Skin of body (tissue), 2 donors: Measurements from ENCODE around the gene CXCL12. TPM values are rescaled to one million over a fixed set of nuclear protein-coding genes. Genes with fewer than 3 reads are reported as not detected.

Experiments used
- DNase-seq: peaks from one replicate; lab custom pipeline; 2025; lab: John Stamatoyannopoulos, UW
- total RNA-seq: library from RNA; depleted of rRNA; stranded (reverse); fragments of >200 nt; gene quantifications from one replicate; pipeline ENCODE4 v1.2.3, GENCODE V29; 2014

Gene CXCL12
- total RNA-seq, 1 donor from 2014 or later = 107 TPM

DNA sequence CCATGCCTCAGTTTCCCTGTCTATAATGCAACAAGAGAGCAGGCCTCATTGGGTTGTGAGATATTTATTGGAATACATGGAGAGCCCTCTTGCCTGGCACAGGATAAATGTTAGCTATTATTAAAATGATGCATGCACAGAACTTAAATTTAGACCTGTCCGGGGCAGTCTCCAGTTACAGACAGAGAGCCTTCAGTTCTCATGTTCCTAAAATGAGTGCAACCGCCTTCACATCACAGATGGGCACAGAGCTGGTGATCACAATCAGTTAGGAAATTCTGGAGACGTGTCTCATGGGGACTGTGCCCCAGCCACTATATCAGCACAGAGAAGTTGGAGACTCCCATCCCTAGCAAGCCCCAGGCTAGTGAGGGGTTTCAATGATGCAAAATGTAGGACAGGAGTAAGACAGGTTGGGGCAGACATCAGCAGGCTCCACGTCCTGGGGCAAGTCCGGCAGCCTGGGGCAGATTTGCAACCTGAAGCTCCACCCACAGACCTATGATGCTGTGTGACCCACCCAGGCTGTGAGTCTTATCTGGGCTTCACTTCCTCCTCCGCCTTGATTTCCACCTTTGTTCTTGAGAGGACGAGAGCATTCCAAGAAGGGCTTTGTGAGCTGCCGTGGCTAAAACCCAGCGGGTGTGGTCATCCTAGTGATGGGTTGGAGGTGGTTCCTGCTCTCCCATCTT is 49.4 kb downstream of the CXCL12 start:
- DNase-seq = no peak

GRCh38 chr10:44334621-44335184 is 50.2 kb downstream of the CXCL12 start:
- no peak for DNase-seq

DNA sequence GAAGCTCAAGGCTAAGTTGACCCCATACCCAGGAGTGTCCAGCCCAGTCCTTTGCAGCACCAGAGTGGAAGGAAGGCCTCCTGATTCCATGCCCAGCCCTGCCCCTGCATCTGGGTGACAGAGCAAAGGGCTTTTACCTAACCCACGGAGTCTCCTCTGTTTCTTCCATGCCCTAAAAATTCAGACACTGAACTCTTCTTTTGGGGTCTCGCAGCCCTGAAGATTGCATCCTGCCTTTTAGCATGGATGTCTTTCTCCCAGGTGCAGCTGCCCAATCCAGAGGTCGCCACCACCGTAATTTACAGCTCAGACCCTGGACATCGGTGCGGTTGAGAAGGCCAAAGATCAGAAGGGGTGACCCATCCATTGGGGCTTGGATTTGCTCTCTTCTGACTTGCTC is 50.8 kb downstream of the CXCL12 start:
- DNase-seq = no peak

DNA sequence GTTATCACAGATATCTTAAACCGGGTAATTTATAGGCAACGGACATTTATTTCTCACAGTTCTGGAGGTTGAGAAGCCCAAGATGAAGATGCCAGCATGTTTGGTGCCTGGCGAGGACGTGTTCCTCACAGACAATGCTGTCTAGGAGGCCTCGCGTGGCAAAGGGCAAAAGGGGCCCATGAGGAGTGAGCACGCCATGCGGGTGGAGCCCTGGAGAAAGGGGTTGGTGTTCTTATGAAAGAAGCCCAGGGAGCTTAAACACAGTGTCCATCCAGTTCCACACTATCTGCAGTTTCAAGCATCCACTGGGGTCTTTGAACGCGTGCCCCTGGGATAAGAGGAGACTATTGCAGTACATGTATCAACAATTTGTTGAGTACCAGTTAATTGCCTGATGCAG is 51.4 kb downstream of the CXCL12 start:
- no peak for DNase-seq

DNA sequence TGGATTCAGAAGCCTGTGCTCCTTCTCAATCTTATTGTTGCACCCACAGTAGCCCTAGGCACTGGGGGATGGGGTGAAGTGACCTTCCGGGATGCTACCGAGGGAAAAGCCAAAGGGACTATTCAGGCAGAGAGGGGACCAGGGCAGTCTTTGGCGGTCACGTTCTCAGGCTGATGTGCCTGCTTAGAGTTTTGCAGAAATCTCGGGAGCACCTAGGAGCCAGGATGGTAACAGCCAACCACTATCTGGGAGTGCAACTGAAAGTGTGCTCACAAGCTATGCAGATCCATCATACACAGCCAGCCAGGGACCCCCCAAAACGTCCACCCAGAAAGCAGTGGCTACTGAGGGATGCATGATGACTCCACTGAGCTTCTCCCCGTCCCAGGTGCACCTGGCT is 52.4 kb downstream of the CXCL12 start:
- DNase-seq = no peak

DNA sequence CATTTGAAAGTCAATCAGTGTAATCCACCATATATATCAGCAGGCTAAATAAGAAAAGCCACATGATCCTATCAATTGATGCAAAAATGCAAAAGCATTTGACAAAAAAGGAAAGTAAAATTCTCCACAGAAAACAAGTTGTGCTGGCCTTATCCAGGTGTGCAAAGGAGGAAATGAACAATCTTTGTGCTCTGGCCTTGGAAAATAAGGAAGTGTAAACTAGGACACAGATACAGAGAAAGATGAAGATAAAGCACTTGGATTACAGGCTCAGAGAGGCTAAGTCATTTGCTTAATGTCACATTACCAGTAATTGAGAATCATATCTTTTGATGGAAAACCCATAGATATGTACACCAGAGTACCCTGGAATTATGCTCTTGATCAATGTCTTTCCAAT is 54.5 kb downstream of the CXCL12 start:
- DNase-seq = no peak

GRCh38 chr10:44327461-44327860 is 57.4 kb downstream of the CXCL12 start:
- no peak for DNase-seq
